Measurements from ENCODE around the gene CPAMD8. TPM values are rescaled to one million over a fixed set of nuclear protein-coding genes. Genes with fewer than 3 reads are reported as not detected.

Gene CPAMD8
- total and polyA plus RNA-seq, 2 of the 8 experiments (the other 6 are each of a cell fraction or from before 2014, with no cell fraction given) = 6.1 to 9.2 TPM

DNA sequence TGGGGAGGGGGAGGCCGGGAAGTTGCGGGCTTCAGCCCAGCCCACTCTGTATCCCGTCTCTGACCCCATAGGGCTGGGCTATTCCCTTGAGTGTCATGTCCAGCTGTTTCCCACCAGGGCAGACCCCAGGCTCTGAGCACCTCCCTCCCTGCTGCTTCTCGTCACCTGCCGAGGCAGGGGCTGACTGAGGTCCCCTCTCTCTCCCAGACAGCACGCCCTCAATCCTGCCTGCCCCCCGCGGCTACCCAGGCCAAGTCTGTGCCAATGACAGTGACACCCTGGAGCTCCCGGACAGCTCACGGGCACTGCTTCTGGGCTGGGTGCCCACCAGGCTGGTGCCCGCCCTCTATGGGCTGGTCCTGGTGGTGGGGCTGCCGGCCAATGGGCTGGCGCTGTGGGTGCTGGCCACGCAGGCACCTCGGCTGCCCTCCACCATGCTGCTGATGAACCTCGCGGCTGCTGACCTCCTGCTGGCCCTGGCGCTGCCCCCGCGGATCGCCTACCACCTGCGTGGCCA lies 137.2 kb downstream of the CPAMD8 start:
- no peak overlapping the region for H3K27ac ChIP-seq (ENCODE audit: low read depth, low read length)
- WGBS, 2 experiments (ENCODE audit: extremely low coverage in 1 of 2, insufficient coverage in 1 of 2, insufficient read length in 1 of 2, insufficient replicate concordance in 2 of 2, low coverage in 1 of 2, low lambda C conversion rate in 2 of 2, missing lambda C conversion rate in 1 of 2) = 93% methylated on average over 20 of the region's 22 CpGs; no CpG with 5 or more reads in 1 of the 2 experiments
- H2BK5ac ChIP-seq (ENCODE audit: low read depth, low read length) = no peak overlapping the region
- no peak for FAIRE-seq
- no peaks in the 10 kb centered on the region for H3K23me2 ChIP-seq (ENCODE audit: low read depth, low read length)
- H4K8ac ChIP-seq (ENCODE audit: extremely low read depth, insufficient read depth, low read length) = no peak overlapping the region; the same call in 1 of the 2 replicates
- no peak overlapping the region for H3K4me3 ChIP-seq (ENCODE audit: extremely low read depth in 1 of 4, insufficient read depth in 2 of 4, low read depth in 3 of 4, low read length in 4 of 4)
- no peak overlapping the region for H2AFZ ChIP-seq (ENCODE audit: low read length)
- no peaks in the 10 kb centered on the region for H3K79me1 ChIP-seq (ENCODE audit: low read depth, low read length)
- H3K4me2 ChIP-seq (ENCODE audit: insufficient read depth in 1 of 2, low read depth in 2 of 2, low read length in 2 of 2) = no peak overlapping the region
- H2BK12ac ChIP-seq (ENCODE audit: low read depth, low read length) = peak overlapping the region; percentile 27; the same call in 1 of the 2 replicates
- DNase-seq (ENCODE audit: low read depth in 1 of 2, low spot score in 2 of 2) = no peak
- H4K20me1 ChIP-seq (replicated peaks in 1 of 2; ENCODE audit: control insufficient read depth in 1 of 2, insufficient read depth in 2 of 2, low read length in 2 of 2) = no peaks in the 10 kb centered on the region
- no peak overlapping the region for H3K14ac ChIP-seq (ENCODE audit: insufficient read length)
- no peak overlapping the region for H3K18ac ChIP-seq (ENCODE audit: extremely low read depth, low read length)
- H3K56ac ChIP-seq (replicated peaks; ENCODE audit: insufficient read length, low read depth, low read length) = no peak overlapping the region
- H3K9ac ChIP-seq (replicated peaks in 1 of 4; ENCODE audit: extremely low read depth in 1 of 4, low read depth in 3 of 4, low read length in 3 of 4) = no peak overlapping the region
- POLR2A ChIA-PET (ENCODE audit: partially characterized antibody) = interaction anchor here (0.6 to 1.1 kb wide), 2 partner anchors 30 to 175 kb away, joined by 3 read pairs; no protein-coding TSS in a partner anchor
- H3K79me2 ChIP-seq (ENCODE audit: control insufficient read depth in 1 of 2, insufficient read depth in 2 of 2, low read length in 2 of 2) = no peaks in the 10 kb centered on the region
- no peak overlapping the region for H2BK15ac ChIP-seq (ENCODE audit: low read length)
- no peak overlapping the region for H2BK20ac ChIP-seq (ENCODE audit: low read length)
- no peak overlapping the region for H4K91ac ChIP-seq (replicated peaks; ENCODE audit: insufficient read length, low read length)
- H4K5ac ChIP-seq (ENCODE audit: insufficient read length, low read depth, low read length) = no peak overlapping the region
- no peaks in the 10 kb centered on the region; a peak in 1 of 7 replicates for H3K4me1 ChIP-seq (replicated peaks in 1 of 4; ENCODE audit: control insufficient read depth in 3 of 4, insufficient read depth in 4 of 4, low read length in 3 of 4)
- no peak overlapping the region for H3K23ac ChIP-seq (ENCODE audit: insufficient read length)
- TF ChIP-seq SIRT6 (IDR thresholded peaks at IDR 0.05; ENCODE audit: low read length) = no peak
- TF ChIP-seq, protein P1, sequence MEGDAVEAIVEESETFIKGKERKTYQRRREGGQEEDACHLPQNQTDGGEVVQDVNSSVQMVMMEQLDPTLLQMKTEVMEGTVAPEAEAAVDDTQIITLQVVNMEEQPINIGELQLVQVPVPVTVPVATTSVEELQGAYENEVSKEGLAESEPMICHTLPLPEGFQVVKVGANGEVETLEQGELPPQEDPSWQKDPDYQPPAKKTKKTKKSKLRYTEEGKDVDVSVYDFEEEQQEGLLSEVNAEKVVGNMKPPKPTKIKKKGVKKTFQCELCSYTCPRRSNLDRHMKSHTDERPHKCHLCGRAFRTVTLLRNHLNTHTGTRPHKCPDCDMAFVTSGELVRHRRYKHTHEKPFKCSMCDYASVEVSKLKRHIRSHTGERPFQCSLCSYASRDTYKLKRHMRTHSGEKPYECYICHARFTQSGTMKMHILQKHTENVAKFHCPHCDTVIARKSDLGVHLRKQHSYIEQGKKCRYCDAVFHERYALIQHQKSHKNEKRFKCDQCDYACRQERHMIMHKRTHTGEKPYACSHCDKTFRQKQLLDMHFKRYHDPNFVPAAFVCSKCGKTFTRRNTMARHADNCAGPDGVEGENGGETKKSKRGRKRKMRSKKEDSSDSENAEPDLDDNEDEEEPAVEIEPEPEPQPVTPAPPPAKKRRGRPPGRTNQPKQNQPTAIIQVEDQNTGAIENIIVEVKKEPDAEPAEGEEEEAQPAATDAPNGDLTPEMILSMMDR (IDR thresholded peaks at IDR 0.05; ENCODE audit: control extremely low read depth in 1 of 3, insufficient read depth in 1 of 3, low read depth in 1 of 3, low read length in 3 of 3) = peak in 1 of 3 experiments; percentile 6; a peak in 1 of 4 replicates
- no peaks in the 10 kb centered on the region for H3K36me3 ChIP-seq (ENCODE audit: control insufficient read depth in 2 of 4, insufficient read depth in 4 of 4, low read length in 3 of 4)
- no peaks in the 10 kb centered on the region for H3K9me3 ChIP-seq (ENCODE audit: insufficient read depth in 2 of 2, low read depth in 1 of 2, low read length in 1 of 2)
- H2AK5ac ChIP-seq (ENCODE audit: low read depth, low read length) = no peak overlapping the region
- CTCF ChIA-PET (ENCODE audit: partially characterized antibody) = interaction anchor here (0.8 kb wide), 1 partner anchor 120 kb away, joined by 3 read pairs; no protein-coding TSS in a partner anchor
- H3K27me3 ChIP-seq (replicated peaks in 1 of 4; ENCODE audit: control insufficient read depth in 3 of 4, extremely low read depth in 1 of 4, insufficient read depth in 3 of 4, low read length in 3 of 4) = no peaks in the 10 kb centered on the region
- no peak overlapping the region for H3K4ac ChIP-seq (replicated peaks; ENCODE audit: insufficient read length, low read depth, low read length)
- H2BK120ac ChIP-seq (replicated peaks; ENCODE audit: low read depth, low read length) = no peak overlapping the region

All from H1 (cell line).